Sigmoid colon (tissue), 4 donors: ENCODE data around the gene OBI1.

Experiments used
- EP300 ChIP-seq, 4 donors: sonication (generic); formaldehyde crosslinking; IDR thresholded peaks; one replicate each; pipeline ENCODE4 v1.6.1; 2017; ENCODE audit warnings: antibody characterized with exemption in 4 of 4
- POLR2A ChIP-seq, 2 donors: fragments of 450-650 bp; IDR thresholded peaks; one replicate each; pipeline ENCODE4 v1.6.1; 2016; ENCODE audit warnings: antibody characterized with exemption in 2 of 2, mild to moderate bottlenecking in 2 of 2, moderate library complexity in 2 of 2
- POLR2AphosphoS5 ChIP-seq, 4 donors: sonication (generic); formaldehyde crosslinking; IDR thresholded peaks; one replicate each; pipeline ENCODE4 v1.6.1; 2017; ENCODE audit warnings: antibody characterized with exemption in 4 of 4
- TF ChIP-seq, protein P1 (sequence below), 4 experiments: fragments of 450-650 bp in 3 of 4; fragments of 200-600 bp in 1 of 4; IDR thresholded peaks; one replicate each; pipeline ENCODE4 v1.5.1; 2016 to 2019; ENCODE audit warnings: antibody characterized with exemption in 4 of 4, mild to moderate bottlenecking in 3 of 4, moderate library complexity in 2 of 4

DNA sequence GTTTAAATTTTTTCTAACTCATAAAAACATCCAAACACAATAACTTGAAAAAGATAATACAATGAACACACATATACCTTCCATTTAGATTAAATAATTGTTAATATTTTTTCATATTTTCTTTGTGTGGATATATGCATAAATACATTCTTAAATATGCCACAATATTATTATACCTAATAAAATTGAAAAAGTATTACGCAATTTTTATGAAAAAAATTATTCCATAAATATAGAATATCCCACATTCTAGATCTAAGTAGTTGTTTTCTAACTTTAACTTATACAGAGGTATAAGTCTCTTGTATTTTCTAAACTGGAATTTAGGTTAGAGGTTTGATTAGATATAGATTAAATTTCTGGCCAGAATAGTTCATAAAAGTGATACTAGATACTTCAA is 89.9 kb downstream of the OBI1 start:
- TF ChIP-seq EP300 (IDR thresholded peaks at IDR 0.05) (no peak), POLR2A (IDR thresholded peaks at IDR 0.05) (no peak), POLR2AphosphoS5 (IDR thresholded peaks at IDR 0.05) (no peak)
- TF ChIP-seq, protein P1, sequence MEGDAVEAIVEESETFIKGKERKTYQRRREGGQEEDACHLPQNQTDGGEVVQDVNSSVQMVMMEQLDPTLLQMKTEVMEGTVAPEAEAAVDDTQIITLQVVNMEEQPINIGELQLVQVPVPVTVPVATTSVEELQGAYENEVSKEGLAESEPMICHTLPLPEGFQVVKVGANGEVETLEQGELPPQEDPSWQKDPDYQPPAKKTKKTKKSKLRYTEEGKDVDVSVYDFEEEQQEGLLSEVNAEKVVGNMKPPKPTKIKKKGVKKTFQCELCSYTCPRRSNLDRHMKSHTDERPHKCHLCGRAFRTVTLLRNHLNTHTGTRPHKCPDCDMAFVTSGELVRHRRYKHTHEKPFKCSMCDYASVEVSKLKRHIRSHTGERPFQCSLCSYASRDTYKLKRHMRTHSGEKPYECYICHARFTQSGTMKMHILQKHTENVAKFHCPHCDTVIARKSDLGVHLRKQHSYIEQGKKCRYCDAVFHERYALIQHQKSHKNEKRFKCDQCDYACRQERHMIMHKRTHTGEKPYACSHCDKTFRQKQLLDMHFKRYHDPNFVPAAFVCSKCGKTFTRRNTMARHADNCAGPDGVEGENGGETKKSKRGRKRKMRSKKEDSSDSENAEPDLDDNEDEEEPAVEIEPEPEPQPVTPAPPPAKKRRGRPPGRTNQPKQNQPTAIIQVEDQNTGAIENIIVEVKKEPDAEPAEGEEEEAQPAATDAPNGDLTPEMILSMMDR (IDR thresholded peaks at IDR 0.05) = no peak
